BE2C (cell line): ENCODE data around the gene ABHD12.

Source experiments
- DNase-seq: peaks from one replicate; pipeline ENCODE4 v3.0.0-alpha.2; 2020
- H3K27me3 ChIP-seq: fragments of 250-450 bp; sonication (Bioruptor Pico); 2 replicates; pipeline ENCODE4 v1.5.1; 2020; ENCODE audit warnings: mild to moderate bottlenecking
- H3K36me3 ChIP-seq: fragments of 250-450 bp; sonication (Bioruptor Pico); 2 replicates; pipeline ENCODE4 v1.5.1; 2020; ENCODE audit warnings: mild to moderate bottlenecking
- H3K4me1 ChIP-seq: fragments of 250-450 bp; sonication (Bioruptor Pico); 2 replicates; pipeline ENCODE4 v1.5.1; 2020
- H3K4me3 ChIP-seq: 2 replicates; pipeline ENCODE4 v1.5.1; 2011; ENCODE audit warnings: low read depth, low read length
- H3K9me3 ChIP-seq: fragments of 250-450 bp; sonication (Bioruptor Pico); 2 replicates; pipeline ENCODE4 v1.5.1; 2020
- CTCF ChIP-seq: IDR thresholded peaks from 2 replicates; pipeline ENCODE4 v1.5.1; 2012; ENCODE audit warnings: mild to moderate bottlenecking, low read depth, low read length

Gene ABHD12

GRCh38 chr20:25252230-25252651 is 138.4 kb downstream of the ABHD12 start:
- H3K9me3 ChIP-seq, result no peaks in the 10 kb centered on the region
- no peak for TF ChIP-seq CTCF
- H3K36me3 ChIP-seq, result peaks cover 3% of the 10 kb centered on the region
- H3K27me3 ChIP-seq, result no peaks in the 10 kb centered on the region
- no peak for DNase-seq
- no peak overlapping the region for H3K4me3 ChIP-seq
- peaks cover 32% of the 10 kb centered on the region for H3K4me1 ChIP-seq

GRCh38 chr20:25251558-25251957 is 139.1 kb downstream of the ABHD12 start:
- Histone ChIP-seq H3K4me1 (peaks cover 37% of the 10 kb centered on the region), H3K9me3 (no peaks in the 10 kb centered on the region), H3K27me3 (no peaks in the 10 kb centered on the region), H3K4me3 (no peak overlapping the region), H3K36me3 (peaks cover 3% of the 10 kb centered on the region; the same call in 1 of the 2 replicates)
- DNase-seq, result no peak
- TF ChIP-seq CTCF, result no peak

- H3K4me1 ChIP-seq, result peaks cover 40% of the 10 kb centered on the region
- DNase-seq, result no peak
- TF ChIP-seq CTCF, result no peak
- H3K9me3 ChIP-seq, result no peaks in the 10 kb centered on the region
- H3K36me3 ChIP-seq, result peaks cover 3% of the 10 kb centered on the region; the same call in 1 of the 2 replicates
- H3K4me3 ChIP-seq, result no peak overlapping the region
- H3K27me3 ChIP-seq, result no peaks in the 10 kb centered on the region
Observed at GRCh38 chr20:25251019-25251418, 139.6 kb downstream of the ABHD12 start.

- no peak for DNase-seq
- Histone ChIP-seq H3K4me1 (peaks cover 36% of the 10 kb centered on the region), H3K36me3 (peaks cover 3% of the 10 kb centered on the region; the same call in 1 of the 2 replicates), H3K9me3 (no peaks in the 10 kb centered on the region), H3K27me3 (no peaks in the 10 kb centered on the region), H3K4me3 (no peak overlapping the region)
- no peak for TF ChIP-seq CTCF
Observed at GRCh38 chr20:25250508-25250907, 140.1 kb downstream of the ABHD12 start.
